A549 (cell line): ENCODE results near the gene NT5DC2. TPM values are rescaled to one million over a fixed set of nuclear protein-coding genes. Genes with fewer than 3 reads are reported as not detected.

Experiments used
- ATAC-seq, 2 experiments: fragments of 200-7000 bp in 1 of 2; fragments of >200 bp in 1 of 2; cut with Nextera tagmentation in 1 of 2; cut with Tn5 transposase in 1 of 2; 3 replicates each; pipeline versions ENCODE4 v1.8.0 to v1.9.1; 2018 to 2020; ENCODE audit warnings: mild to moderate bottlenecking in 1 of 2, moderate library complexity in 1 of 2
- CTCF ChIA-PET: fragments of 300-600 bp; sonication (Branson Sonifier 250); formaldehyde crosslinking; extraction: SDS; loops from one replicate; lab custom pipeline; 2021; ENCODE audit warnings: antibody characterized with exemption, inconsistent platforms; lab: Yijun Ruan, JAX
- POLR2A ChIA-PET: fragments of 350-600 bp; formaldehyde crosslinking; extraction: SDS; loops from one replicate; lab custom pipeline; 2021; ENCODE audit warnings: antibody characterized with exemption, inconsistent platforms; lab: Yijun Ruan, JAX
- DNase-seq, 2 experiments: peaks; one replicate each; pipeline versions ENCODE4 v3.0.0 to v3.0.0-alpha.2; 2011 to 2016; ENCODE audit warnings: low read depth in 1 of 2, low spot score in 1 of 2
- FAIRE-seq: peaks from 2 replicates; lab custom pipeline; 2011; peaks lifted over from hg19 to GRCh38; lab: Jason Lieb, UNC
- H3K27ac ChIP-seq, 2 experiments: fragments of >200 bp; sonication (Bioruptor Twin); formaldehyde crosslinking; 3 replicates each; pipeline ENCODE4 v1.5.1; 2016 to 2017
- H3K4me1 ChIP-seq: fragments of >200 bp; sonication (Bioruptor Twin); formaldehyde crosslinking; 3 replicates; pipeline ENCODE4 v1.6.1; 2016
- H3K4me2 ChIP-seq: fragments of >200 bp; sonication (Bioruptor Twin); formaldehyde crosslinking; 3 replicates; pipeline ENCODE4 v1.6.1; 2016
- H3K4me3 ChIP-seq: fragments of >200 bp; sonication (Bioruptor Twin); formaldehyde crosslinking; 3 replicates; pipeline ENCODE4 v1.5.1; 2016
- H3K9me3 ChIP-seq: fragments of >200 bp; sonication (Bioruptor Twin); formaldehyde crosslinking; 3 replicates; pipeline ENCODE4 v1.6.1; 2016
- CHD4 ChIP-seq: fragments of 200-600 bp; sonication (generic); IDR thresholded peaks from 2 replicates; pipeline ENCODE4 v1.6.1; 2016; ENCODE audit warnings: antibody characterized with exemption, mild to moderate bottlenecking, borderline replicate concordance
- E2F6 ChIP-seq: IDR thresholded peaks from 2 replicates; pipeline ENCODE4 v1.6.1; 2012; ENCODE audit warnings: low read depth, borderline replicate concordance
- EHF ChIP-seq: fragments of 250-450 bp; sonication (Bioruptor Pico); IDR thresholded peaks from 2 replicates; pipeline ENCODE4 v1.5.0; 2020; ENCODE audit warnings: mild to moderate bottlenecking
- EP300 ChIP-seq, 2 experiments: fragments of >200 bp; sonication (Bioruptor Twin); formaldehyde crosslinking; IDR thresholded peaks; 2 replicates in 1 of 2; 3 replicates in 1 of 2; pipeline ENCODE4 v1.6.1; 2016 to 2017
- ESRRA ChIP-seq: fragments of 150-350 bp; IDR thresholded peaks from 2 replicates; pipeline ENCODE4 v1.6.1; 2014; ENCODE audit warnings: mild to moderate bottlenecking, low read length, borderline replicate concordance
- FOSB ChIP-seq: fragments of 250-450 bp; sonication (Bioruptor Pico); IDR thresholded peaks from 2 replicates; pipeline ENCODE4 v1.5.0; 2020; ENCODE audit warnings: mild to moderate bottlenecking, moderate library complexity
- HEYL ChIP-seq: fragments of 250-450 bp; sonication (Bioruptor Pico); IDR thresholded peaks from 2 replicates; pipeline ENCODE4 v1.8.0; 2021; ENCODE audit warnings: mild to moderate bottlenecking, moderate library complexity
- HOXA7 ChIP-seq: fragments of 250-450 bp; sonication (Bioruptor Pico); IDR thresholded peaks from 2 replicates; pipeline ENCODE4 v1.5.0; 2020; ENCODE audit warnings: mild to moderate bottlenecking, moderate library complexity
- JUN ChIP-seq, 2 experiments: fragments of >200 bp; sonication (Bioruptor Twin); formaldehyde crosslinking; IDR thresholded peaks; 2 replicates in 1 of 2; 3 replicates in 1 of 2; pipeline ENCODE4 v1.6.1; 2016 to 2017
- JUNB ChIP-seq: fragments of >200 bp; sonication (Bioruptor Twin); formaldehyde crosslinking; IDR thresholded peaks from 2 replicates; pipeline ENCODE4 v1.6.1; 2016
- KDM1A ChIP-seq: fragments of 200-600 bp; sonication (generic); IDR thresholded peaks from 2 replicates; pipeline ENCODE4 v1.6.1; 2016; ENCODE audit warnings: low read depth, mild to moderate bottlenecking
- MYC ChIP-seq: IDR thresholded peaks from 2 replicates; pipeline ENCODE4 v1.6.1; 2012; ENCODE audit warnings: mild to moderate bottlenecking, inconsistent platforms, low read length, improper control_type of control experiment, borderline replicate concordance
- PHF8 ChIP-seq: fragments of 200-600 bp; sonication (generic); IDR thresholded peaks from 2 replicates; pipeline ENCODE4 v1.6.1; 2016; ENCODE audit warnings: low read depth, mild to moderate bottlenecking, antibody characterized with exemption, moderate library complexity, borderline replicate concordance
- POLR2A ChIP-seq: IDR thresholded peaks from 2 replicates; pipeline ENCODE4 v1.6.1; 2012; ENCODE audit warnings: mild to moderate bottlenecking, low read length
- POLR2AphosphoS2 ChIP-seq: conservative IDR thresholded peaks from 2 replicates; pipeline ENCODE4 v1.6.1; 2012; ENCODE audit warnings: low read length, improper control_type of control experiment, inconsistent platforms
- RAD21 ChIP-seq, 2 experiments: fragments of >200 bp in 1 of 2; sonication (Bioruptor Twin) in 1 of 2; formaldehyde crosslinking in 1 of 2; IDR thresholded peaks in 1 of 2; conservative IDR thresholded peaks in 1 of 2; 2 replicates in 1 of 2; 3 replicates in 1 of 2; pipeline ENCODE4 v1.6.1; 2012 to 2018; ENCODE audit warnings: inconsistent platforms in 1 of 2
- RARB ChIP-seq: fragments of 250-450 bp; sonication (Bioruptor Pico); IDR thresholded peaks from 2 replicates; pipeline ENCODE4 v1.8.0; 2021; ENCODE audit warnings: mild to moderate bottlenecking, moderate library complexity
- RCOR1 ChIP-seq: fragments of 150-350 bp; IDR thresholded peaks from 2 replicates; pipeline ENCODE4 v1.6.1; 2014; ENCODE audit warnings: antibody characterized with exemption, low read length, low read depth
- RFX5 ChIP-seq: fragments of 450-650 bp; IDR thresholded peaks from 2 replicates; pipeline ENCODE4 v1.7.1; 2014; ENCODE audit warnings: antibody characterized with exemption, mild to moderate bottlenecking, moderate library complexity
- SMC3 ChIP-seq: fragments of >200 bp; sonication (Bioruptor Twin); formaldehyde crosslinking; IDR thresholded peaks from 3 replicates; pipeline ENCODE4 v1.6.1; 2018; ENCODE audit warnings: inconsistent platforms
- TFCP2L1 ChIP-seq: fragments of 250-450 bp; sonication (Bioruptor Pico); IDR thresholded peaks from 2 replicates; pipeline ENCODE4 v1.5.0; 2021; ENCODE audit warnings: mild to moderate bottlenecking
- TP53 ChIP-seq: fragments of 250-450 bp; sonication (Bioruptor Pico); IDR thresholded peaks from 2 replicates; pipeline ENCODE4 v1.5.0; 2021; ENCODE audit warnings: mild to moderate bottlenecking, moderate library complexity
- ZFP36 ChIP-seq: fragments of 450-650 bp; IDR thresholded peaks from 2 replicates; pipeline ENCODE4 v1.6.1; 2014; ENCODE audit warnings: borderline replicate concordance; ENCODE audit not compliant: partially characterized antibody
- ZNF302 ChIP-seq: fragments of 250-450 bp; sonication (Bioruptor Pico); IDR thresholded peaks from 2 replicates; pipeline ENCODE4 v1.9.0; 2021; ENCODE audit warnings: inconsistent platforms, mild to moderate bottlenecking, moderate library complexity
- ZSCAN20 ChIP-seq: fragments of 250-450 bp; sonication (Bioruptor Pico); IDR thresholded peaks from 2 replicates; pipeline ENCODE4 v1.8.0; 2022; ENCODE audit warnings: mild to moderate bottlenecking, moderate library complexity
- WGBS: methylation state at CpG from one replicate; pipeline ENCODE4 v1.1.6; 2017; ENCODE audit errors: missing lambda C conversion rate; 5-methylcytosine and 5-hydroxymethylcytosine counted together
- polyA plus RNA-seq, 4 experiments: library from polyadenylated mRNA; depleted of rRNA in 3 of 4; stranded (reverse); fragments of >200 nt; fragmentation: RNase III in 1 of 4; extraction: RNeasy Plus Mini Kit Qiagen cat#74134 plus additional on column Dnase treatment in 1 of 4; gene quantifications; 2 replicates in 3 of 4; 3 replicates in 1 of 4; pipeline ENCODE4 v1.2.3, GENCODE V29; 2011 to 2017
- TF ChIP-seq, protein P1 (sequence below): fragments of >200 bp; sonication (Bioruptor Twin); formaldehyde crosslinking; IDR thresholded peaks from 2 replicates; pipeline ENCODE4 v1.6.1; 2016
- TF ChIP-seq, protein P2 (sequence below): fragments of 250-450 bp; sonication (Bioruptor Pico); IDR thresholded peaks from 2 replicates; pipeline ENCODE4 v1.5.0; 2021; ENCODE audit warnings: mild to moderate bottlenecking, moderate library complexity, borderline replicate concordance
- TF ChIP-seq, protein P3 (sequence below): fragments of 250-450 bp; sonication (Bioruptor Pico); IDR thresholded peaks from 2 replicates; pipeline ENCODE4 v1.5.0; 2020; ENCODE audit warnings: low read depth, mild to moderate bottlenecking, moderate library complexity

NT5DC2 gene
- polyA plus RNA-seq, 2 of the 4 experiments (the other 2 are of a cell fraction): 23.2 to 81.1 TPM

DNA sequence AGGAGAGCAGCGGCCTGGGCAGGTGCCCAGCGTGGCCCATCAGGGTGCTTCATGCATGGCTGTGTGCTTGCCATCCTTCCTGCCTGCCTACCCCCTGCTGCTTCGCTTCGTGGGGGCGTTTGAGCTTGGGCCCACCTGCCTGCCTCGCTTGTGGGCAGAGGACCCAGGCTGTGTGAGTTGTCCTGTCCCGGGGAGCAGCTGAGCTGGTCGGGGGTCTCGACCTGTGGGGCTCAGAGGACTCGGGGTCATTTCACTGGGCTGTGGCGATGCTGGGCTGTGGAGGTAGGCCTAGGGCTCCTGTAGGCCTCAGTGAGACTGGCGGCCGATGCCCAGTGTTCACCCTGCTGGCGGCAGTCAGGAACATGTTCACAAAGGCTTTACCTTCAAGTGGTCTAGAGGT is 50.6 kb downstream of the NT5DC2 start:
- 87% methylated on average over 7 of the region's 14 CpGs for WGBS
- ATAC-seq (peak in 1 of 2 experiments; percentile 20; a peak in 2 of 6 replicates), FAIRE-seq (no peak), DNase-seq (no peak)
- TF ChIP-seq RAD21 (conservative IDR thresholded peaks at IDR 0.05 in 1 of 2, IDR thresholded peaks at IDR 0.05 in 1 of 2) (no peak), RCOR1 (no peak)
- TF ChIP-seq, protein P1, sequence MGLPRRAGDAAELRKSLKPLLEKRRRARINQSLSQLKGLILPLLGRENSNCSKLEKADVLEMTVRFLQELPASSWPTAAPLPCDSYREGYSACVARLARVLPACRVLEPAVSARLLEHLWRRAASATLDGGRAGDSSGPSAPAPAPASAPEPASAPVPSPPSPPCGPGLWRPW: no peak
- Histone ChIP-seq H3K4me2 (no peak overlapping the region), H3K27ac (no peak overlapping the region), H3K4me1 (no peaks in the 10 kb centered on the region), H3K4me3 (no peak overlapping the region), H3K9me3 (no peaks in the 10 kb centered on the region)
- CTCF ChIA-PET: interaction anchor here (1.2 to 4.3 kb wide), 2 partner anchors 11 to 28 kb away, joined by 3 to 23 read pairs; no protein-coding TSS in a partner anchor
- POLR2A ChIA-PET: no interaction called here

DNA sequence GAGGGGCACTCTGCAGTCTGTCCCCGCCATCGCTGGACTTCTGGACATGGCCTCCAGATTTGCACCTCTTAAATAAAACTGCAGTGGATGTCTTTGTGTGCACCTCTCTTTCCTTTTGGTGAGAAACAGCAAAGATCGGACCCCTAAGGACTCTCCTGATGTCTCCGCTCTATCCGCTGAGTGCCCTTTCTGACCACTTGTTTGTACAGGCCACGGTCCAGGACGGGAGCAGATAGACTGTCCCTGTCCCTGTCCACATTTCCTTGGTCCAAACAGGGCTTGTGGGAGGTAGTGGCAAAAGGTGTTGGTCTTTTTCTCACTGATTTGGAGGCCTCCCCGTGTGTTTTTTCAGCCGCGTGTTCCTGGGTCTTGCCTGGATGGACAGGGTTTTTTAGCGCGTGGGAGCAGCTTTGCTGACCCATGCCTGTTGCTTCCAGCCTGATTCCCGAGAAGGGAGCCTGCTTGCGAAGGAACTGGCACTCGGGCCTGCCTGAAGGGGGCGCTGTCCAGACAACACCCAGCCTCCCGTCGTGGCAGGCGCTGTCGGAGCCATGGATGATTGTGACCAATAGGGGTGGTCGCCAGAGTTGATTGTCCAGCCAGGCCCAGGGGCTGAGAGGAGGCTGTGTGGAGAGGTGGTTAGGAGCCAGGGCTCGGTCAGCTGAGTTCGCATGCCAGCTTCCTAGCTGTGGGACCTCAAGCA is 51.7 kb downstream of the NT5DC2 start:
- Histone ChIP-seq H3K4me1 (no peaks in the 10 kb centered on the region), H3K9me3 (no peaks in the 10 kb centered on the region), H3K4me2 (no peak overlapping the region), H3K27ac (no peak overlapping the region), H3K4me3 (no peak overlapping the region)
- FAIRE-seq (no peak), ATAC-seq (peak in 1 of 2 experiments; percentile 43; a peak in 3 of 6 replicates), DNase-seq (peak; percentile 12 to 38)
- ChIA-PET CTCF (interaction anchor here (0.6 to 4.3 kb wide), 5 partner anchors 10 to 114 kb away, joined by 3 to 23 read pairs (median 4); no protein-coding TSS in a partner anchor), POLR2A (no interaction called here)
- 96% methylated on average over 14 of the region's 23 CpGs for WGBS
- TF ChIP-seq, protein P2, sequence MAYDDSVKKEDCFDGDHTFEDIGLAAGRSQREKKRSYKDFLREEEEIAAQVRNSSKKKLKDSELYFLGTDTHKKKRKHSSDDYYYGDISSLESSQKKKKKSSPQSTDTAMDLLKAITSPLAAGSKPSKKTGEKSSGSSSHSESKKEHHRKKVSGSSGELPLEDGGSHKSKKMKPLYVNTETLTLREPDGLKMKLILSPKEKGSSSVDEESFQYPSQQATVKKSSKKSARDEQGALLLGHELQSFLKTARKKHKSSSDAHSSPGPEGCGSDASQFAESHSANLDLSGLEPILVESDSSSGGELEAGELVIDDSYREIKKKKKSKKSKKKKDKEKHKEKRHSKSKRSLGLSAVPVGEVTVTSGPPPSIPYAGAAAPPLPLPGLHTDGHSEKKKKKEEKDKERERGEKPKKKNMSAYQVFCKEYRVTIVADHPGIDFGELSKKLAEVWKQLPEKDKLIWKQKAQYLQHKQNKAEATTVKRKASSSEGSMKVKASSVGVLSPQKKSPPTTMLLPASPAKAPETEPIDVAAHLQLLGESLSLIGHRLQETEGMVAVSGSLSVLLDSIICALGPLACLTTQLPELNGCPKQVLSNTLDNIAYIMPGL: no peak
- TF ChIP-seq ZFP36: no peak
- TF ChIP-seq RFX5: no peak
- TF ChIP-seq ESRRA: no peak
- no peak for TF ChIP-seq HOXA7
- no peak for TF ChIP-seq KDM1A
- no peak for TF ChIP-seq POLR2A

GRCh38 chr3:52480768-52481715 is 52.6 kb downstream of the NT5DC2 start:
- Histone ChIP-seq H3K9me3 (no peaks in the 10 kb centered on the region), H3K4me2 (no peak overlapping the region), H3K4me1 (no peaks in the 10 kb centered on the region), H3K27ac (no peak overlapping the region), H3K4me3 (no peak overlapping the region)
- no peak for FAIRE-seq
- CTCF ChIA-PET: interaction anchor here (1.1 to 4.3 kb wide), 4 partner anchors 9 to 115 kb away, joined by 3 to 23 read pairs (median 4); no protein-coding TSS in a partner anchor
- no peak for TF ChIP-seq ZNF302
- no peak for TF ChIP-seq CHD4
- TF ChIP-seq JUN (IDR thresholded peaks at IDR 0.05): no peak
- TF ChIP-seq MYC: no peak
- no peak for TF ChIP-seq EHF (CRISPR knock-in tag)
- TF ChIP-seq SMC3: no peak
- no peak for TF ChIP-seq TFCP2L1
- TF ChIP-seq TP53 (CRISPR knock-in tag): no peak
- no peak for TF ChIP-seq HEYL (CRISPR knock-in tag)
- TF ChIP-seq FOSB (CRISPR knock-in tag): no peak
- no peak for TF ChIP-seq PHF8
- TF ChIP-seq HOXA7: no peak
- TF ChIP-seq EP300 (IDR thresholded peaks at IDR 0.05): no peak
- TF ChIP-seq, protein P3, sequence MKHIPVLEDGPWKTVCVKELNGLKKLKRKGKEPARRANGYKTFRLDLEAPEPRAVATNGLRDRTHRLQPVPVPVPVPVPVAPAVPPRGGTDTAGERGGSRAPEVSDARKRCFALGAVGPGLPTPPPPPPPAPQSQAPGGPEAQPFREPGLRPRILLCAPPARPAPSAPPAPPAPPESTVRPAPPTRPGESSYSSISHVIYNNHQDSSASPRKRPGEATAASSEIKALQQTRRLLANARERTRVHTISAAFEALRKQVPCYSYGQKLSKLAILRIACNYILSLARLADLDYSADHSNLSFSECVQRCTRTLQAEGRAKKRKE (CRISPR knock-in tag): no peak
- no peak for TF ChIP-seq POLR2AphosphoS2
- no peak for TF ChIP-seq JUNB
- TF ChIP-seq, protein P1: no peak
- no peak for TF ChIP-seq ZSCAN20 (CRISPR knock-in tag)
- no peak for TF ChIP-seq RARB
- no peak for TF ChIP-seq E2F6
- ATAC-seq: no peak
- POLR2A ChIA-PET: no interaction called here
- WGBS: 92% methylated on average over 21 of the region's 27 CpGs
- DNase-seq: no peak
